Neural cell (in vitro differentiated cells): ENCODE data around the gene DHX30. TPM values are rescaled to one million over a fixed set of nuclear protein-coding genes. Genes with fewer than 3 reads are reported as not detected.

ENCODE experiments used
- H2AFZ ChIP-seq: fragments of 200-600, 300-800 bp; sonication (generic), shearing (Covaris generic); 2 replicates; pipeline ENCODE4 v1.6.0; 2014; ENCODE audit warnings: low read depth, mild to moderate bottlenecking, antibody characterized with exemption, low read length, moderate library complexity
- H3F3A ChIP-seq: fragments of 200-600 bp; shearing (Covaris generic); 2 replicates; pipeline ENCODE4 v1.6.1; 2016; ENCODE audit warnings: mild to moderate bottlenecking, moderate library complexity, mixed read lengths, antibody characterized with exemption, low read length; ENCODE audit not compliant: insufficient read depth, poor library complexity, severe bottlenecking
- H3K27ac ChIP-seq: fragments of 200-600, 300-800 bp; sonication (generic), shearing (Covaris generic); 2 replicates; pipeline ENCODE4 v1.5.1; 2014; ENCODE audit warnings: mild to moderate bottlenecking, low read length, moderate library complexity
- H3K27me3 ChIP-seq: fragments of 300-800, 200-600 bp; sonication (generic), shearing (Covaris generic); 2 replicates; pipeline ENCODE4 v1.6.0; 2014; ENCODE audit warnings: mild to moderate bottlenecking, low read depth, low read length, moderate library complexity; ENCODE audit not compliant: insufficient read depth
- H3K36me3 ChIP-seq: fragments of 300-800, 200-600 bp; sonication (generic), shearing (Covaris generic); 2 replicates; pipeline ENCODE4 v1.5.1; 2014; ENCODE audit warnings: mild to moderate bottlenecking, antibody characterized with exemption, low read length, moderate library complexity; ENCODE audit not compliant: insufficient read depth
- H3K4me2 ChIP-seq: fragments of 300-800, 200-600 bp; sonication (generic), shearing (Covaris generic); 2 replicates; pipeline ENCODE4 v1.6.0; 2014; ENCODE audit warnings: mild to moderate bottlenecking, low read length
- H3K4me3 ChIP-seq: fragments of 300-800, 200-600 bp; sonication (generic), shearing (Covaris generic); 2 replicates; pipeline ENCODE4 v1.5.1; 2014; ENCODE audit warnings: mild to moderate bottlenecking, low read length, moderate library complexity
- H3K79me2 ChIP-seq: fragments of 200-600 bp; shearing (Covaris generic); replicated peaks from 2 replicates; pipeline ENCODE4 v1.6.0; 2014; ENCODE audit warnings: mild to moderate bottlenecking, low read length, moderate library complexity; ENCODE audit not compliant: insufficient read depth
- H3K9ac ChIP-seq: fragments of 300-800, 200-600 bp; sonication (generic), shearing (Covaris generic); 2 replicates; pipeline ENCODE4 v1.6.1; 2016; ENCODE audit warnings: mild to moderate bottlenecking, low read length, mixed read lengths
- H3K9me2 ChIP-seq: fragments of 200-600 bp; shearing (Covaris generic); 2 replicates; pipeline ENCODE4 v1.6.1; 2016; ENCODE audit warnings: mild to moderate bottlenecking, low read length, mixed read lengths; ENCODE audit not compliant: insufficient read depth
- H3K9me3 ChIP-seq: fragments of 200-600, 300-800 bp; sonication (generic), shearing (Covaris generic); 2 replicates; pipeline ENCODE4 v1.6.1; 2016; ENCODE audit warnings: mild to moderate bottlenecking, mixed run types, low read length, moderate library complexity, mixed read lengths
- H4K20me1 ChIP-seq: fragments of 200-600 bp; shearing (Covaris generic); 2 replicates; pipeline ENCODE4 v1.6.1; 2016; ENCODE audit warnings: mild to moderate bottlenecking, mixed run types; ENCODE audit not compliant: insufficient read depth
- CTCF ChIP-seq: fragments of 450-650 bp; IDR thresholded peaks from 2 replicates; pipeline ENCODE4 v1.5.1; 2014; ENCODE audit warnings: antibody characterized with exemption, mild to moderate bottlenecking, moderate library complexity; ENCODE audit not compliant: poor library complexity, severe bottlenecking
- EP300 ChIP-seq: fragments of 450-650 bp; conservative IDR thresholded peaks from 2 replicates; pipeline ENCODE4 v1.6.1; 2014; ENCODE audit warnings: antibody characterized with exemption, mild to moderate bottlenecking, moderate library complexity; ENCODE audit not compliant: poor library complexity, severe bottlenecking
- EZH2 ChIP-seq: fragments of 200-600, 300-800 bp; shearing (Covaris generic), sonication (generic); IDR thresholded peaks from 2 replicates; pipeline ENCODE4 v1.6.1; 2014; ENCODE audit warnings: antibody characterized with exemption, low read length, borderline replicate concordance, mild to moderate bottlenecking; ENCODE audit not compliant: insufficient read depth, poor library complexity, severe bottlenecking
- MXI1 ChIP-seq: fragments of 450-650 bp; conservative IDR thresholded peaks from 2 replicates; pipeline ENCODE4 v1.6.1; 2014; ENCODE audit warnings: antibody characterized with exemption, mild to moderate bottlenecking; ENCODE audit not compliant: poor library complexity, severe bottlenecking
- POLR2AphosphoS5 ChIP-seq: IDR thresholded peaks from 2 replicates; pipeline ENCODE4 v1.6.1; 2012
- RAD21 ChIP-seq: fragments of 450-650 bp; conservative IDR thresholded peaks from 2 replicates; pipeline ENCODE4 v1.6.1; 2014; ENCODE audit warnings: antibody characterized with exemption, mild to moderate bottlenecking, moderate library complexity
- REST ChIP-seq: IDR thresholded peaks from 2 replicates; pipeline ENCODE4 v1.6.1; 2012; ENCODE audit warnings: borderline replicate concordance
- SMC3 ChIP-seq: fragments of 450-650 bp; conservative IDR thresholded peaks from 2 replicates; pipeline ENCODE4 v1.6.1; 2014; ENCODE audit warnings: antibody characterized with exemption, mild to moderate bottlenecking, moderate library complexity; ENCODE audit not compliant: poor library complexity
- TAF1 ChIP-seq: IDR thresholded peaks from 2 replicates; pipeline ENCODE4 v1.6.1; 2012; ENCODE audit warnings: low read depth
- polyA plus RNA-seq: library from polyadenylated mRNA; depleted of rRNA; stranded (reverse); fragments of >200 nt; gene quantifications from 2 replicates; pipeline ENCODE4 v1.2.3, GENCODE V29; 2014

The DHX30 gene
- polyA plus RNA-seq, 1 donor from 2014 or later: 101 TPM

- Histone ChIP-seq H2AFZ (no peak overlapping the region), H3K27ac (no peak overlapping the region), H3K4me2 (no peak overlapping the region), H3K36me3 (no peaks in the 10 kb centered on the region), H3K27me3 (no peaks in the 10 kb centered on the region), H3K9me2 (no peaks in the 10 kb centered on the region), H3K9ac (no peak overlapping the region), H4K20me1 (no peaks in the 10 kb centered on the region), H3K4me3 (no peak overlapping the region), H3F3A (no peaks in the 10 kb centered on the region), H3K79me2 (peaks cover 2% of the 10 kb centered on the region), H3K9me3 (no peaks in the 10 kb centered on the region)
- no peak for TF ChIP-seq SMC3
- no peak for TF ChIP-seq TAF1
- TF ChIP-seq REST: no peak
- no peak for TF ChIP-seq CTCF
- no peak for TF ChIP-seq EP300
- no peak for TF ChIP-seq EZH2
- no peak for TF ChIP-seq POLR2AphosphoS5
- no peak for TF ChIP-seq RAD21
- TF ChIP-seq MXI1: no peak
Observed at GRCh38 chr3:47877719-47878118, 74.8 kb downstream of the DHX30 start.

- no peak overlapping the region for H3K4me2 ChIP-seq
- H4K20me1 ChIP-seq: no peaks in the 10 kb centered on the region
- no peak overlapping the region for H3K9ac ChIP-seq
- H3K36me3 ChIP-seq: no peaks in the 10 kb centered on the region
- TF ChIP-seq SMC3 (no peak), MXI1 (no peak), TAF1 (no peak), RAD21 (no peak), EZH2 (no peak), CTCF (no peak)
- peaks cover 13% of the 10 kb centered on the region for H3K79me2 ChIP-seq
- H3K9me3 ChIP-seq: no peaks in the 10 kb centered on the region
- no peak overlapping the region for H3K4me3 ChIP-seq
- H3K27me3 ChIP-seq: no peaks in the 10 kb centered on the region
- H2AFZ ChIP-seq: no peak overlapping the region
- no peak overlapping the region for H3K27ac ChIP-seq
- no peaks in the 10 kb centered on the region for H3K9me2 ChIP-seq
- no peaks in the 10 kb centered on the region for H3F3A ChIP-seq
Observed at GRCh38 chr3:47882338-47882737, 79.4 kb downstream of the DHX30 start.
